ENCODE data around the gene KCNK10.
A peak's percentile ranks its signal among the peaks of the same experiment; 100 is the strongest.

The KCNK10 gene, protein sequence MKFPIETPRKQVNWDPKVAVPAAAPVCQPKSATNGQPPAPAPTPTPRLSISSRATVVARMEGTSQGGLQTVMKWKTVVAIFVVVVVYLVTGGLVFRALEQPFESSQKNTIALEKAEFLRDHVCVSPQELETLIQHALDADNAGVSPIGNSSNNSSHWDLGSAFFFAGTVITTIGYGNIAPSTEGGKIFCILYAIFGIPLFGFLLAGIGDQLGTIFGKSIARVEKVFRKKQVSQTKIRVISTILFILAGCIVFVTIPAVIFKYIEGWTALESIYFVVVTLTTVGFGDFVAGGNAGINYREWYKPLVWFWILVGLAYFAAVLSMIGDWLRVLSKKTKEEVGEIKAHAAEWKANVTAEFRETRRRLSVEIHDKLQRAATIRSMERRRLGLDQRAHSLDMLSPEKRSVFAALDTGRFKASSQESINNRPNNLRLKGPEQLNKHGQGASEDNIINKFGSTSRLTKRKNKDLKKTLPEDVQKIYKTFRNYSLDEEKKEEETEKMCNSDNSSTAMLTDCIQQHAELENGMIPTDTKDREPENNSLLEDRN

DNA sequence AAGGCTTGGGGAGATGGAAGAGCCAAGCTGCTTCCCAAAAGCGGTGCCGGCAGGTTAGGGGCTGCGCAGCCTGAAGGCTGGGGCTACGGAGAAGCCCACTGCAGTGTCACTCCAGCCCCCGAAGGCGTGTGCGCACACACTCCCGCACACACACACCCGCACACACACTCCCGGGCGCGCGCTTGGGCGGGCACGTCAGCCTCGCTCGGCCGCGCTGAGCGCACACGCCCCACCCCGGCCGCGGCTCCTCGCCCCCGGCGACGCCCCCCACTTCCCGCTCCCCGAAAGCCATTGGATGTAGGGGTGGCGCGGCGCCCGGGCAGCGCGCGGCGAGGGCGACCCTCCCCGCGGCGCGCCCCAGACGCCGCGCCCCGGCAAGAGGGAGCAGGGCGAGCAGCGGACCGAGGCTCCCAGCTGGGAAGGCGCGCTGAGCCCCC, at the start of gene KCNK10:
TSS of gene KCNK10 (minus strand) at position 184 of the 437 bp plus-strand sequence. CDS start 471 bp downstream, outside the sequence.
- DNase-seq = no peak

DNA sequence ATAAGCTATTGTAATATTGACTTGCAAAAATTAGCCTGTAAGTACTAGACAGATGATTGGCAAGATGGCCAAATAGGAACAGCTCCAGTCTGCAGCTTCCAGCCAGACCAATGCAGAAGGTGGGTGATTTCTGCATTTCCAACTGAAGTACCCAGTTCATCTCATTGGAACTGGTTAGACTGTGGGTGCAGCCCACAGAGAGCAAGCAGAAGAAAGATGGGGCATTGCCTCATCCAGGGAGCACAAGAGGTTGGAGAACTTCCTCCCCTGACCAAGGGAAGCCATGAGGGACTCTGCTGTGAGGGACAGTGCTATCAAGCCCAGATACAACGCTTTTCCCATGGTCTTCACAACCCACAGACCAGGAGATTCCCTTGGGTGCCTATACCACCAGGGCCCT, 46.4 kb upstream of the KCNK10 start:
- no peak for DNase-seq

DNA sequence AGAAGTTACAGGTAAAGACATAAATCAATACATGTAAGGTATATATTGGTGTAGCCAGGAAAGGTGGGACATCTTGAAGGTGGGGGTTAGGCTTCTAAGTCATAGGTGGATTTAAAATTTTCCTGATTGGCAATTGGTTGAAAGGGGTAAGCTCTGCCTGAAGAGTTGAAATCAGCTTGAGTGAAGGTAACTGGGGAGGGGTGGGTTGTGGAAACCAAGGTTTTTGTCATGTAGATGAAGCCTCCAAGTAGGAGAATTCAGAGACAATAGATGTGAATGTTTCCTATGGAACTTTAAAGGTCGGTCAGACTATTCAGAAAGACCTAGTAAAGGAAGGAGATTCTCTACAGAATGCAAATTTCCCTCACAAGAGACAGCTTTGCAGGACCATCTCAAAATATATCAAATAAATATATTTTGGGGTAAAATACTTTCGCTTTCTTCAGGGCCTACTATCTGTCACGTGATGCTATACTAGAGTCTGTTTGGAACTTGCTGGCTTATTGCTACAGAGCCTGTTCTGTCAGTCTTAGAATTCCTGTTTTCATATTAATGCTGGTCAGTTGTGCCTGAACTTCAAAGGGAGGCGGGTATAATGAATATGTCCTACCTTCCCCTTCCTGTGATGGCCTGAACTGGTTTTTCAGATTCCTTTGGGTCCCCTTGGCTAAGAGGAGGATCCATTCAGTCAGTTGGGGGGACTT, 41.8 kb upstream of the KCNK10 start:
- DNase-seq = no peak

DNA sequence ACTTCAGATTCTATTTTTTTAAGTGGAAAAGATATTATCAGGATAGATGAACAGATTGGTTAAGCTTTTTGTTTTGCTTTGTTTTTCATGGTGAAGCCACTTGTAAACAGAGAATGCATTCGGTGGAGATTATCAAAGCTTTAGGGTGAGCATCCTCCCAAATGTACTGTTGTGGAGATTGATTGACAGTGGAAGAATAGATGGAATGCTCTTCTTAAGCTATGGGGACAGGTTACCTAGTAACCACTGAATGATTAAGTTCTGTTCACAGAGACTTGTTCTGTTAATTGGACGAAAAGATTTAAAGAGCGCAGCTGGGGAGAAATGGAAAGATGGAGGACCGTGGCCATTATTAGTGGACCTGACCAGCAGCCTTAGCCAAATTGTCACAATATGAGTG, 40.6 kb upstream of the KCNK10 start:
- no peak for DNase-seq

DNA sequence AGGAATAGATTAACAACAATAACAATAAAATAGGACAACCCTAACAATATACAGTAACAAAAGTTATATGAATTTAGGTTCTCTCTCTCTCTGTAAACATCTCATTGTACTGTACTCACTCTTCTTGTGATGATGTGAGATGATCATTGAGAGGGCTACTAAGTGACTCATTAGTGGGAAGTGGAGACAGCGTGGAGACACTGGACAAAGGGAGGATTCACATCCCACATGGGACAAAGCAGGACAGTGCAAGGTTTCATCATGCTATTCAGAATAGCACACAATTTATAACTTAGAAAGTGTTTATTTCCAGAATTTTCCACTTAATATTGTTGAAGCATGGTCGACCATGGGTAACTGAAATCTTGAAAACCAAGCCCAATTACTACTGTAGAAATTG, 36.4 kb upstream of the KCNK10 start:
- DNase-seq = no peak

DNA sequence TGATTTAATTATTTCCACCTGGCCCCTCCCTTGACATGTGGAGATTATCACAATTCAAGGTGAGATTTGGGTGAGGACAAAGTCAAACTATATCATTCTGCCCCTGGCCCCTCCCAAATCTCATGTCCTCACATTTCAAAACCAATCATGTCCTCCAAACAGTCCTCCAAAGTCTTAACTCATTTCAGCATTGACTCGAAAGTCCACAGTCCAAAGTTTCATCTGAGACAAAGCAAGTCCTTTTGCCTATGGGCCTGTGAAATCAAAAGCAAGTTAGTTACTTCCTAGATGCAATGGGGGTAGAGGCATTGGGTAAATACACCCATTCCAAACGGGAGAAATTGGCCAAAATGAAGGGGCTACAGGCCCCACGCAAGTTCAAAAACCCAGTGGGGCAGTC, 31.3 kb upstream of the KCNK10 start:
- no peak for DNase-seq

DNA sequence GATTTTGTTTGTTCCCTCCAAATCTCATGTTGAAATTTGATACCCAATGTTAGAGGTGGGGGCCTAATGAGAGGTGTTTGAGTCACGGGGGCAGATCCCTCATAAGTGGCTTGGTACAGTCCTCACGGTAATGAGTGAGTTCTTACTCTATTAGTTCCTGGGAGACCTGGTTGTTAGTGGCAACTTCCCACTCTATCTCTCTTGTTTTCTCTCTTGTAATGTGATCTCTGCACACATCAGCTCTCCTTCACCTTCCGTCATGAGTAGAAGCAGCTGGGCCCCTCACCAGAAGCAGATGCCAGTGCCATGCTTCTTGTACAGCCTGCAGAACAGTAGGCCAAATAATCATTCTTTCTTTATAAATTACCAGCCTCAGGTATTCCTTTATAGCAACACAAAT, 29.6 kb upstream of the KCNK10 start:
- DNase-seq = no peak

DNA sequence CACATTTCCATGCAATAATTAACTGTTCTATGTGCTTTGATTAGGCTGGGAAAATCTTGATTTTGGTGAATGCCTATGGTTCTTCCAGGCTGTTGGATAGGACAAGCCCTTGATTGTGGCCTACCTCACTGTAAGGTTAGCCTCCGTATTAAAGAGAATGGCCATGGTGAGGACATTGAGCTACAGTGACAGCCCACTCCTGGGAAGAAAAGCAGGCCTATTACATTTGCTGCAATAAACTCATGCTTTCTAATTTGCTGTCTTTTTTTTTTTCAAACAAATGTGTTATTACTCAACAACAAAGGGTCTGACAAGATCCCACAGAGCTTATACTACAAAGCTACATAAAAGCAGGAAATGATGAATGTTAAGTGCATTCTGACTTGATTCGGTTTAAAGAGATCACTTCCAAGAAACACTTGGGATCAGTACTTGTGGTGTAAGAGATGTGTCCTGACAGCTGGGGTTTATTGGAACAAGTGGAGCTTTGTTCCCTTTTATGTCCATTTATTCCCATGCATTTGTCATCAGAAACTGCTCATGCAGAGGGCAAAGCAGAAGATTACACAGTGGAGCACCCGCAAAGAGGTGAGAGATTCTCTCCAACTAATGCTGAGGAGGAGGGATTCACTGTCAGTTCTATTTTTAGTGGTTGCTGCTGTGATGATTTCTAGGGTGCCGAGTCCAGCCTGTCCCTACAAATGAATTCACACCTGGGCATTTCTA, 29.1 kb upstream of the KCNK10 start:
- no peak for DNase-seq

DNA sequence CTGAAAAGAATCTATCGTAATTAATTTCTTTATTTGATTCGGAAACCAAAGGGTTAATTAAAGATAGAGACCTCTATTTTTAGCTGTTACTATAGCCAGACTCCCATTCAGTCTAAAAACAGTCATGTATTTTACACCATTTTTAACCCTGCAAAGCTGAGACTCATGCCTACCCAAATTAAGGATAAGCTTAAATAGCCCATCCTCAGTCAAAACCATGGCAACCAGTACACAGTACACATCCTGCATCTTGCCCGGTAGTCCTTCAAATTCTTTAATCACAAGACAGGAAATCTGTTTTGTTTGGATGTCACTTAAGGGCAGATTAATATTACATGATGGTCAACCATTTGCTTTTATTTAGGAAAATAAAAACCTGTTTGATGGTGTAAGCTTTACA, 25.5 kb upstream of the KCNK10 start:
- no peak for DNase-seq

DNA sequence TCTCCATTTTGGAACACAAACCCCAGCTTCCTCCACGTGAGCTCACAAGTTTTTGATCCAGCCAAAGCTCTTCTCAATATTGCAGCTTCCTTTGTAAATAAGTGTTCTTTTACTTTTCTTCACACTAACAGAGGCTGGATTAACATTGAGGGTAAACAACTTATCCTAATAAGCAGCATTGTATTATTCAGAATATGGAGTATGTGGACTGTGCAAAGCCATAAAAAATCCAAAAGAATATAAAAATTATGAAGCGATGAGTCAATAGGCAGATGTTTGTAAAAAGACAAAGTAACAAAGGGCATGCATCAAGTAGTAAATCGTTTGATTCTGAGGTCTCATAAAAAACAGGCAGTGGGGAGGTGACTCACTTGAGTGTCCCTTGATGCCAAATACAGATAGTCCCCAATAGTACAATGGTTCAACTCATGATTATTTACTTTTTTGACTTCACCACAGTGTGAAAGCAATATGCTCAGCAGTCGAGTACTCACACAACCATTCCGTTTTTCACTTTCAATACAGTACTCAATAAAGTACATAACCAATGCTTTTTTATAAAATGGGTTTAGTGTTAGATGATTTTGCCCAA, 23.1 kb upstream of the KCNK10 start:
- DNase-seq = no peak

DNA sequence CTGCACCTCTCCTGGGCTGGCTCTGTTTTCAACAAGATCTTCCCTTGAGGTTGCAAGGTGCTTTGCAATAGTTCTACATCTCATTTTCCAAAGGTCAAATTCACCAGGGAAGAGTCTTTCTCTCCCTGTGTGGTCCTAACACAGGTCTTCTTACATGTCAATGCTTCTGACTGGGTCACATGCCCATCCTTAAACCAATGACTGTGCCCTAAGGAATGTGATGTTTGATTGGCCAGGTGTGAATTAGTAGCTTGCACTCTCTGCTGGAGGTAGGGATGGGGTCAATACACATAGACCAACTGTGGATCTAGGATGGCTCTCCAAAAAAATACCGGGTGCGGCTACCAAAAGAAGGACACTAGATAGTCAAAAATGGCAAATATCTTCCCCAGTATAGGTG, 19.9 kb upstream of the KCNK10 start:
- no peak for DNase-seq

DNA sequence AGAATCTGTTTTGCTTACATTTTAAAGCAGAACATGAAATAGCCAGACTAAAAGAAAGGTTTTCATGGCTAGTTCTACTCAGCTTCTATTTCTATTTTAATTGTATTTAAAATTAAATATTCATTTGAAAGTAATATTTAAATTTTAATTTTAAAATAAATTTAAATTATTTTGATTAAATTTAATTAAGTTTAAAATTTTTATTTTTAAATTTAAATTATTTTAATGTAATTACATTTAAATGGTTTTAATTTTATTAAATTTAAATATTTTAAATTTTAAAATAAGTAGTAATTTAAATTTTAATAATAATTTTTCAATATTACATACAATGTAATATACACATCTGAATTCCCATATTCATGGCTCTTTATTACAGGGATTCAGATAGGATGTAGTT, 17.3 kb upstream of the KCNK10 start:
- no peak for DNase-seq

DNA sequence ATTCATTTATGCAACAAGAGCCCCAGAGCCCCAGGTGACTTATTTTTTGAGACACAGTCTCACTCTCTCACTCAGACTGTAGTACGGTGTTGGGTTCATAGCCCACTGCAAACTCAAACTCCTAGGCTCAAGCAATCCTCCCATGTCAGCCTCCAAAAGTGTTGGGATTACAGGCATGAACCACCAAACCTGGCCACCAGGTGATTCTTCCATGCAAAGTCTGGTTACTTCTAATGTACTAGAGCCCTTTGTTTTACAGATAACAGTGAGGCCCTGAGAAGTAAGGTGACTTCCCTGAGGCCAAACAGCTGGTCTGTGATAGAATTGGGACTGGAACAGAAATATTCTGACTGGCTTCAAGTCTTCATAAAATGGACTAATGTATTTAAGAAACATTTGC, 10.0 kb upstream of the KCNK10 start:
- DNase-seq = no peak

DNA sequence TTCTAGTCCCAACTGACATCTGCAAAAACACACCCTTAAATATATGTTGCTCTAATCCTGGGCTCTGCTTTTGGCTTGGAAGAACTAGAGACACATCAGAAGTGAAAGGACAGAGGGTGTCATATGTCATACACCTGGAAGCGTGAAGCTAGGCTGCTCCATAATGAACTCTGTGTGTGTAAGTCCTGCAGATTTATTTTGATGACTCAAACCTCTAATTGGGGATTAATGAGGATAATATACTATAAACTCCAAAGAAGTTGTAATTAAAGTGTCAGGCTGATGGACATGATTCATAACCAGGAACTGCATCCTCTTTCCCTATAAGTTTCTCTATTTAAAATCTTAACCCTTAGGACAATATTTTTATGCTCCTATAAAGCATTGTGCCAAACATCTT, 4.4 kb upstream of the KCNK10 start:
- no peak for DNase-seq

DNA sequence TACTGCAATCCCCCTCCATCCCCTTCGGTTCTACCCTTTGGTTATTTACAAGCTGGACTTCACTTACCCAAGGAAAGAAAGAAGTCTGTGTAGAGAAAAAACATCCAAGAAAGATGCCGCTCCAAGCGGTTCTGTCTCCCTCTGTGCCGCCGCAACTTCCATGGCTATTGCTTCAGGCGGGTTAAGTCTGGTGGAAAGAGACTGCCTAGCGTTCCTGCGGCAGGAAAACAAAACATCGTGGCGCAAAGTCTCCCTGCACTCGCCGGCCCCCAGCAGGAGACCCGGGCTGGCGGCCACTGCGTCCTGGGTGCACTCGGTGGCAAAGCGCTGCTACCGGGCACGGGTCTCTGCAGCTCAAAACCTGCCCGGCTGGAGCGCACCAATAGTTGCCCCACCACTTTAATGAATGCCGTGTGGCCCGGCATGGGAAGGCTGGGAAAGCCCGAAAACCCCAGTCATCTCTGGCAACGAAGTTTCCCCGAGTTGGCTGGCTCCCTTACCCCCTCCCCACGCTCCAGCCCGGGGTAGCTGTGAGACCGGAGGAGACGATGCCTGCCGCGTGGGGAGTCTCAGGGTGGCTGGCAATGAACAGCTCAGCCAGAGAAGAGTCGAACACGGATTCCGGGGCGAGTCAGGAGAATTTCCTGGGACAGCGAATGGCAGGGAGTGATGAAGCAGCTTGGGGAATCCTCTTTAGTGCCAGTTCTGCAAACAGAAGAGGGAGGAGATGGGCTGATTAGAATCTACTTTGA, 3.5 kb upstream of the KCNK10 start:
- DNase-seq = no peak

DNA sequence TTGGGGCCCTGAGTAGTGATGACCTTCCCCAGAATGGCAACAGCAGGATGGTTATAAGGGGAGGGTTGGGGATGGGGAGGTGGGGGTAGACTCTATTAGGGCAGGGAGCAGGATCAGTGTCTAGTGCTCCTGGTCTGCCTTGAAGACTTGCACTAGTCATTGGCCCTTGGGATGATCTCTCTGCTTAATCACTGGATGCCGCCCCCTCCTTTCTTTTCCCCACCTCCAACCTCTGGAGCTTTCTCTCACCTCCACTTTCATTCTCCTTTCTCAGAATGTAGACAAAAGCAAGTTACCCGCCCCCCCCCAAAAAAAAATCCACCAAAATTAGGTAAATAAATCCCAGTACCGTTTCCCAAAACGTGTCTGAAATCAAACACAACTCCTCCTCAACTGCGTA, 2.8 kb upstream of the KCNK10 start:
- no peak for DNase-seq

DNA sequence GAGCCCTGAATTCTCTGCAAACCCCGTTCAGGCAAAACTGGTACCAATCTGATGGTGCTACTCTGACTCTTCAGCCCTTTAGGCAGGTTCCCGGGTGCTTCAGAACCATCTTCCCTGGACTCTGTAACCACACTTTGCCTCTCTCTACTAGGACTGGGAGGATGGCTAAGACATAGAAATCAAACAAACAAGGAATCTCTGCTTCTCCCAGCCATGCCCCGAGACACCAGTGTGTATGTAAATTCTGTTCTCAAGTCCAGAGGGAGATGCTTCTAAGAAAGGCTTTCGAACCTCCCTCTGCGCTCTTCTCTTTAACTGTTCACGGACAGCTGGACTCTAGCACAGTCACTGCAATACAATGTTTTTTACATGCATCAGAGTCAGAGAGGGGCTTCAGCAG, 1.9 kb upstream of the KCNK10 start:
- DNase-seq = no peak

DNA sequence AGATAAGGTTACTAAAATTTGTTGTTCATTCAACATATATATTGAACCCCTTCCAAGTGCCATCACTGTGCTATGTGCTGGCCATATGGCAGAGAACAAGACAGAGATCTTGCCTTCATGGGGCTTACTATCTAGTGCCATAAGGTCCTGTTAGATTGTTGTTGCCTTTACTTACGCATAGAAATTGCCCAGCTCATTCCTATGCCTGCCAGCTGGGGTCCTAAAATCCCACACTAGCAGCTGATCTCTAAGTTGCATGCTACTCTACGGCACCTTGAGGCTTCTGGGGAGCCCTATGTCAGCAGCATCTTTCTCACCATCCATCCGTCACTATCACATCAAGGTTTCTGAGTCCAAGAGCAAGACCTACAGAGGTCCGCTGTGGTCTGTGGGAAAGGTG, 1.4 kb upstream of the KCNK10 start:
- DNase-seq = no peak

DNA sequence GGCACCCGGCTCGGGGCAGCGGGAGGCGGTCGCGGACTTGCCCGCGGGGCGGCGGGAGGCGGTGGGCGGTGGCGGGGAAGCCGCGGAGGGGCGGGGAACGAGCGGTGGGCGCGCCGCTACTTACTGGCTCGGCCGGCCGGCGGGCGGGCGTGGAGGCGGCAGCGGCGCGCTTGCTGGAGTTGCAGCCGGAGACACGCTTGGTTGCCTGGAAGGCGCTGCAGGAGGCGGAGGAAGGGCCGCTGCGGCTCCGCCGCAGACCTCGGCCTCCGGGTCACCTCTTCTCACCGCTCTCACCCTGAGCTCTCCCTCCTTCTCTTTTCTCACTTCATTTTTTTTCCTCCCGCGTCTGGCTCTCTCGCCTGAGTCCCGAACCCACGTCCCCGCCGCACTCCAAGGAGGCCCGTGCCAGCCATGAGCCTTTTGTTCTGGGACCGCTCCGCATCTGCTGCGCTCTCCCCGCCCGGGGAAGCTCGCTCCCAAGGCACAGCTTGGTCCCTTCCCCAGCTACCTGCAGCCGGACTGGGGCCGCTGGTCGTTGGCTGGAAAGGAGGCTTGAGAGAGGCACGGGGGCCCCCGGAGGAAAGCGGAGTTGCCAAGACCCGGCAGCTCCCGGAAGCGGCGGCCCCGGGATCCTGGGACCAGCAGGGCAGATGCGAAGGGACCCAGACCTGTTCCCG, 592 bp upstream of the KCNK10 start:
- DNase-seq = peak; percentile 56

DNA sequence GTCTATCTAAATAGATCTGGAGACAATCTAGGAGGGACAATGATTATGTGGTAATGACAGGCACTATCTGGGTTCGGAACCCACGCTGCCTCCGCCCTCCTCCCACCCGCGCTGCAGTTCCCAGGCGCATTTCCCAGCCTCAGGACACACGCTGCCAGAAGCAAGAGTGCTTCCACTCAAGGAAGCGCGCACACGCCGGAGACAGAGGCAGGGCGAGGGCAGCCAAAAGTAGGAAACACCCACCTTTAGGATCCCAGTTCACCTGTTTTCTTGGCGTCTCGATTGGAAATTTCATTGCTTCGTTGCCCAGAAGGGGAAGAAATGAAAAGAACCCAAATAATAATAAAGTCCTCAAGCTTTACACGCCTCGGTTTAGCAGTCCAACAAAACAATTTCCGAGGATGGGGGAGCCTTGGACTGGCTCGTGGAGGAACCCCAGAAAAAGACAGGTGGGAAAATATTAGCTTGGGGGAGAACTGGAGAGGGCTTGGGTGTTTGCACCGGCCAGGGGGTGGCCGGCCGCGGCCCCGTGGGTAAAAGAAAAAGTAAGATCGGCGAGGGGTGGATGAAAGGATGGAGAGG, 474 bp downstream of the KCNK10 start:
- no peak for DNase-seq
